Type B pancreatic cell (in vitro differentiated cells): ENCODE results near the gene PRIMA1. TPM values are rescaled to one million over a fixed set of nuclear protein-coding genes. Genes with fewer than 3 reads are reported as not detected.

Experiments used
- DNase-seq: peaks from one replicate; pipeline ENCODE4 v3.0.0; 2021; ENCODE audit warnings: mixed read lengths; ENCODE audit not compliant: unreplicated experiment; ENCODE audit errors: extremely low spot score
- H3K27ac Mint-ChIP-seq: 2 replicates; pipeline ENCODE4 v1.8.0; 2021; ENCODE audit warnings: mild to moderate bottlenecking, mixed read lengths
- H3K27me3 Mint-ChIP-seq: 2 replicates; pipeline ENCODE4 v1.8.0; 2021; ENCODE audit warnings: mixed read lengths
- H3K36me3 Mint-ChIP-seq: 2 replicates; pipeline ENCODE4 v1.8.0; 2021; ENCODE audit warnings: mixed read lengths
- H3K4me1 Mint-ChIP-seq: one replicate; pipeline ENCODE4 v1.8.0; 2021; ENCODE audit warnings: mixed read lengths; ENCODE audit not compliant: unreplicated experiment
- H3K4me3 Mint-ChIP-seq: 2 replicates; pipeline ENCODE4 v1.8.0; 2021; ENCODE audit warnings: mild to moderate bottlenecking, mixed read lengths
- H3K9me3 Mint-ChIP-seq: 2 replicates; pipeline ENCODE4 v1.8.0; 2021; ENCODE audit warnings: mixed read lengths
- total RNA-seq: library from RNA; stranded (reverse); gene quantifications from 2 replicates; pipeline ENCODE4 v1.2.1, GENCODE V29; 2021; ENCODE audit warnings: low replicate concordance
- TF ChIP-seq, protein P1 (sequence below): fragments of 200-600 bp; sonication (generic); conservative IDR thresholded peaks from 2 replicates; pipeline ENCODE4 v1.5.0; 2021; ENCODE audit warnings: antibody characterized with exemption, mild to moderate bottlenecking

PRIMA1 gene
- total RNA-seq, 1 donor from 2014 or later, result 1.7 TPM

DNA sequence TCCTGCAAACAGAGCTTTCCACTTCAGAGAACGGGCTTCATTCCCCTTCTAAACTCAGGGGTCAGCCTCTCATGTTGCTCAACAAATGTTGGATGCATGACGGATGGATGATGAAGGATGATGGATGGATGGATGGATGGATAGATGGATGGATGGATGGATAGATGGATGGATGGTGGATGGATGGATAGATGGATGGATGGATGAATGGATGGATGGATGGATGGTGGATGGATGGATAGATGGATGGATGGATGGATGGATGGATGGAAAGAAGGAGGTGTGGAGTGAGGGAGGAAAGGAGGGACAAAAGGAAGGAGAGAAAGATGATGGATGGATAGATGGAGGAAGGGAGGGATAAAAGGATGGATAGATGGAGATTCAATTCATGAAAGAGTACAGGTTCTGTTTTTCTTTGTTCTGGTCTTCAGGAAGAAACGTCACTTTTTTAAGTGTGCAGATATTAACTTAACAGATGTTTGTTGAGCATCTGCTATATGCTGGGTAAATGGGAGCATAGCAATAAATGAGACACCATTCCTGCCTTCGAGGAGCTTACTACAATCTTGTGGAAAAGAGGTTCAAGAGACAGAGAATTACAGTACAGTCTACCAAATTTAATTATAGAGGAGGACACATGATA is 41.7 kb upstream of the PRIMA1 start:
- Mint-ChIP-seq H3K4me3 (no peak overlapping the region), H3K36me3 (no peaks in the 10 kb centered on the region), H3K4me1 (no peaks in the 10 kb centered on the region), H3K27ac (no peak overlapping the region), H3K9me3 (no peaks in the 10 kb centered on the region), H3K27me3 (peaks cover 14% of the 10 kb centered on the region)
- no peak for DNase-seq
- TF ChIP-seq, protein P1, sequence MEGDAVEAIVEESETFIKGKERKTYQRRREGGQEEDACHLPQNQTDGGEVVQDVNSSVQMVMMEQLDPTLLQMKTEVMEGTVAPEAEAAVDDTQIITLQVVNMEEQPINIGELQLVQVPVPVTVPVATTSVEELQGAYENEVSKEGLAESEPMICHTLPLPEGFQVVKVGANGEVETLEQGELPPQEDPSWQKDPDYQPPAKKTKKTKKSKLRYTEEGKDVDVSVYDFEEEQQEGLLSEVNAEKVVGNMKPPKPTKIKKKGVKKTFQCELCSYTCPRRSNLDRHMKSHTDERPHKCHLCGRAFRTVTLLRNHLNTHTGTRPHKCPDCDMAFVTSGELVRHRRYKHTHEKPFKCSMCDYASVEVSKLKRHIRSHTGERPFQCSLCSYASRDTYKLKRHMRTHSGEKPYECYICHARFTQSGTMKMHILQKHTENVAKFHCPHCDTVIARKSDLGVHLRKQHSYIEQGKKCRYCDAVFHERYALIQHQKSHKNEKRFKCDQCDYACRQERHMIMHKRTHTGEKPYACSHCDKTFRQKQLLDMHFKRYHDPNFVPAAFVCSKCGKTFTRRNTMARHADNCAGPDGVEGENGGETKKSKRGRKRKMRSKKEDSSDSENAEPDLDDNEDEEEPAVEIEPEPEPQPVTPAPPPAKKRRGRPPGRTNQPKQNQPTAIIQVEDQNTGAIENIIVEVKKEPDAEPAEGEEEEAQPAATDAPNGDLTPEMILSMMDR, result no peak

- no peaks in the 10 kb centered on the region for H3K9me3 Mint-ChIP-seq
Measured at GRCh38 chr14:93825235-93825553, 36.9 kb upstream of the PRIMA1 start.

GRCh38 chr14:93824518-93825234 is 36.4 kb upstream of the PRIMA1 start:
- Mint-ChIP-seq H3K4me1 (no peaks in the 10 kb centered on the region), H3K36me3 (no peaks in the 10 kb centered on the region), H3K9me3 (no peaks in the 10 kb centered on the region), H3K4me3 (no peak overlapping the region), H3K27me3 (peaks cover 5% of the 10 kb centered on the region), H3K27ac (no peak overlapping the region)
- no peak for DNase-seq
- TF ChIP-seq, protein P1, result no peak

More at GRCh38 chr14:93825235-93825553, 36.9 kb upstream of the PRIMA1 start:
- no peaks in the 10 kb centered on the region for H3K4me1 Mint-ChIP-seq
- TF ChIP-seq, protein P1, result no peak
- H3K27ac Mint-ChIP-seq, result no peak overlapping the region
- H3K4me3 Mint-ChIP-seq, result no peak overlapping the region
- no peaks in the 10 kb centered on the region for H3K36me3 Mint-ChIP-seq
- DNase-seq, result no peak
- peaks cover 6% of the 10 kb centered on the region for H3K27me3 Mint-ChIP-seq

GRCh38 chr14:93824076-93824475 is 35.8 kb upstream of the PRIMA1 start:
- H3K4me3 Mint-ChIP-seq, result no peak overlapping the region
- no peaks in the 10 kb centered on the region for H3K9me3 Mint-ChIP-seq
- TF ChIP-seq, protein P1, result no peak
- no peak for DNase-seq
- no peak overlapping the region for H3K27ac Mint-ChIP-seq
- no peaks in the 10 kb centered on the region for H3K4me1 Mint-ChIP-seq
- H3K27me3 Mint-ChIP-seq, result peaks cover 5% of the 10 kb centered on the region
- no peaks in the 10 kb centered on the region for H3K36me3 Mint-ChIP-seq

DNA sequence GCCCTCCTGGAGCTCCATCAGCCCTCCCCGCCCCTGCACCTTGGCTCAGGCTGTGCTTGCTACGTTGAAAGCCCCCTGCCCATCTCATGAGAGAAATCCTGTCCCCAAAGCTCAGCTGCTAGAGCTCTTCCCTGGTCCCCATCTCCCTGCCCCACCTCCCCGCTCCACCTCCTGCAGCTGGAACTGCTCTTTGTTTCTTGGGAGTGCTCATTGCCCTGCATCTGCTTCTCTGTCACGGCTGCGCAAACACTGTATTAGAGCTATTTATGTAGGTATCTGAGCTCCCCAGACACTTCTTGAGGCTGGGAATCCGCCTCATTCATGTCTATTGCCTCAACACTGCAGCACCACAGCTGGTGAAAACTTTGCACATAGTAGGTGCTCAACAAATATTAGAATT is 32.8 kb upstream of the PRIMA1 start:
- Mint-ChIP-seq H3K36me3 (no peaks in the 10 kb centered on the region), H3K27ac (no peak overlapping the region), H3K9me3 (no peaks in the 10 kb centered on the region), H3K27me3 (peaks cover 5% of the 10 kb centered on the region), H3K4me3 (no peak overlapping the region), H3K4me1 (no peaks in the 10 kb centered on the region)
- TF ChIP-seq, protein P1, result no peak
- no peak for DNase-seq
